Heart left ventricle (tissue), 16 donors: ENCODE results near the gene NCK2. TPM values are rescaled to one million over a fixed set of nuclear protein-coding genes. Genes with fewer than 3 reads are reported as not detected.

Experiments
- ATAC-seq, 4 donors: fragments of 200-7000 bp; cut with Tn5 transposase; one replicate each; pipeline ENCODE4 v1.9.1; 2020 to 2022; ENCODE audit warnings: moderate library complexity in 4 of 4, mild to moderate bottlenecking in 3 of 4, moderate number of reproducible peaks in 1 of 4
- DNase-seq, 5 donors: peaks; one replicate each; pipeline ENCODE4 v3.0.0-alpha.2; 2020
- H3K27ac ChIP-seq, 12 donors: fragments of 200-600 bp; sonication (generic) in 4 of 12; one replicate each; pipeline versions ENCODE4 v1.5.0 to v1.8.0; 2016 to 2022; ENCODE audit warnings: mild to moderate bottlenecking in 2 of 12
- H3K27me3 ChIP-seq, 9 donors: fragments of 200-600 bp; sonication (generic) in 2 of 9; one replicate each; pipeline versions ENCODE4 v1.5.1 to v1.8.0; 2016 to 2022; ENCODE audit warnings: mild to moderate bottlenecking in 3 of 9
- H3K36me3 ChIP-seq, 9 donors: fragments of 200-600 bp; sonication (generic) in 2 of 9; one replicate each; pipeline versions ENCODE4 v1.5.0 to v1.8.0; 2018 to 2022; ENCODE audit warnings: mild to moderate bottlenecking in 2 of 9
- H3K4me1 ChIP-seq, 12 donors: fragments of 200-600 bp; sonication (generic) in 4 of 12; one replicate each; pipeline versions ENCODE4 v1.5.0 to v1.8.0; 2016 to 2022; ENCODE audit warnings: mild to moderate bottlenecking in 3 of 12
- H3K4me3 ChIP-seq, 12 donors: fragments of 200-600 bp; sonication (generic) in 4 of 12; one replicate each; pipeline versions ENCODE4 v1.5.0 to v1.8.0; 2017 to 2022; ENCODE audit warnings: mild to moderate bottlenecking in 9 of 12, moderate library complexity in 4 of 12
- H3K9me3 ChIP-seq, 12 donors: fragments of 200-600 bp; sonication (generic) in 4 of 12; one replicate each; pipeline versions ENCODE4 v1.5.0 to v1.8.0; 2016 to 2022; ENCODE audit warnings: mild to moderate bottlenecking in 1 of 12
- POLR2A ChIP-seq, 2 donors: fragments of 450-650 bp; IDR thresholded peaks; one replicate each; pipeline ENCODE4 v1.6.1; 2017; ENCODE audit warnings: antibody characterized with exemption in 2 of 2, mild to moderate bottlenecking in 2 of 2, moderate library complexity in 2 of 2
- WGBS, 4 donors: extraction: QIAGEN DNeasy Blood & Tissue Kit in 2 of 4; methylation state at CpG; one replicate each; pipeline versions ENCODE4 v1.1.5 to v1.1.7; 2013 to 2018; 5-methylcytosine and 5-hydroxymethylcytosine counted together
- intact Hi-C, 10 donors: fragments of 100-400 bp; cut with DNase I; formaldehyde crosslinking; loops; one replicate each; pipeline versions ENCODE4 v1.11.1 to v1.14.2; 2022
- polyA plus RNA-seq, 2 donors: library from polyadenylated mRNA; stranded (reverse); fragments of 200-250 nt; gene quantifications; one replicate each; pipeline ENCODE4 v1.2.3, GENCODE V29; 2013
- total RNA-seq, 9 donors: library from RNA; depleted of rRNA in 2 of 9; stranded (reverse); fragments of >200 nt in 2 of 9; fragmentation: NEBNext Ultra II Directional in 3 of 9; extraction: Animal tissue kit (Norgen Biotek cat#: 25700) in 3 of 9; gene quantifications; one replicate each; pipeline versions ENCODE4 v1.1.0 to v1.2.4, GENCODE V29; 2016 to 2023
- TF ChIP-seq, protein P1 (sequence below), 12 donors: fragments of 200-600 bp; sonication (generic) in 4 of 12; IDR thresholded peaks; one replicate each; pipeline versions ENCODE4 v1.5.0 to v1.8.0; 2018 to 2022; ENCODE audit warnings: antibody characterized with exemption in 12 of 12, mild to moderate bottlenecking in 5 of 12
- donor health status: ischemic (EF 13 %, LVEDD 7.1; RV severe dilation, severe dysfunction).
- donor health status: healthy with polysubstance abuse.
- donor health status: DM: no; HTN: yes; CAD: no.
- donor health status: DM: no; HTN: no; CAD: no.
- donor health status: ischemic (EF 25% LVEDD 6.9; RV normal size, moderate dysfunction).
- donor health status: ischemic (EF 25% LVEDD 5.7; RV mildly dilated, moderate dysfunction).
- donor health status: healthy.
- donor health status: DM: yes; HTN: yes; CAD: no.
- donor health status: ischemic (EF 35%, LVEDD 5.7; RV mildly dilated, moderate dysfunction).
- donor health status: nonischemic (EF 11% LVEDD 7.7; RV severe dilation, severe dysfunction).
- donor health status: DM: yes; HTN: yes; CAD: no.
- donor health status: PGD.
- donor health status: ischemic (EF 29% LVEDD 5.4; RV normal size, mild dysfunction).
- donor health status: nonischemic (EF 23%, LVEDD 6.1; RV moderate dilation, normal function).

The NCK2 gene
- total and polyA plus RNA-seq, 11 donors = 22.6 to 54.2 (median 33.4) TPM

DNA sequence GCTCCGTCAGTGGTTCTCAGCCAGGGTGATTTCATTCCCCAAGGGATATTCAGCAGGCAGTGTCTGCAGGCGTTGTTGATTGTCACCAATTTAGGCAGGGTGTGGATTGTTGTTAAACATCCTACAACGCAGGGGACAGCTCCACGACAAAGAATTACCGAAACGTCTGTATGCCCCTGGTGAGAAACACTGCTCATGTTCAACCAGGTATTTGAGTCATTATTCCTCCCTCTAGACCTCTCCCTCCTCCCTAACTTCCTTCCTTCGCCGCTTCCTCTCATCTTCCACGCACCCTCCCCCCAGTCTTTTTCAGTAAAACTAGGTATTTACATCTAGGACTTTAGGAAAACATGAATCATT is 50.8 kb downstream of the NCK2 start:
- no peaks in the 10 kb centered on the region for H3K36me3 ChIP-seq
- H3K27ac ChIP-seq = peak overlapping the region in 2 of 12 donors; percentile 40 to 83
- H3K9me3 ChIP-seq = no peaks in the 10 kb centered on the region
- H3K27me3 ChIP-seq = no peaks in the 10 kb centered on the region
- WGBS, 4 donors = 33 to 47% (median 43%) methylated on average over 9 of the region's 9 CpGs
- TF ChIP-seq POLR2A (IDR thresholded peaks at IDR 0.05) = no peak
- TF ChIP-seq, protein P1, sequence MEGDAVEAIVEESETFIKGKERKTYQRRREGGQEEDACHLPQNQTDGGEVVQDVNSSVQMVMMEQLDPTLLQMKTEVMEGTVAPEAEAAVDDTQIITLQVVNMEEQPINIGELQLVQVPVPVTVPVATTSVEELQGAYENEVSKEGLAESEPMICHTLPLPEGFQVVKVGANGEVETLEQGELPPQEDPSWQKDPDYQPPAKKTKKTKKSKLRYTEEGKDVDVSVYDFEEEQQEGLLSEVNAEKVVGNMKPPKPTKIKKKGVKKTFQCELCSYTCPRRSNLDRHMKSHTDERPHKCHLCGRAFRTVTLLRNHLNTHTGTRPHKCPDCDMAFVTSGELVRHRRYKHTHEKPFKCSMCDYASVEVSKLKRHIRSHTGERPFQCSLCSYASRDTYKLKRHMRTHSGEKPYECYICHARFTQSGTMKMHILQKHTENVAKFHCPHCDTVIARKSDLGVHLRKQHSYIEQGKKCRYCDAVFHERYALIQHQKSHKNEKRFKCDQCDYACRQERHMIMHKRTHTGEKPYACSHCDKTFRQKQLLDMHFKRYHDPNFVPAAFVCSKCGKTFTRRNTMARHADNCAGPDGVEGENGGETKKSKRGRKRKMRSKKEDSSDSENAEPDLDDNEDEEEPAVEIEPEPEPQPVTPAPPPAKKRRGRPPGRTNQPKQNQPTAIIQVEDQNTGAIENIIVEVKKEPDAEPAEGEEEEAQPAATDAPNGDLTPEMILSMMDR (IDR thresholded peaks at IDR 0.05) = no peak
- ATAC-seq (peak in 2 of 4 donors; percentile 6 to 23), DNase-seq (no peak)
- H3K4me3 ChIP-seq = peak overlapping the region in 3 of 12 donors; percentile 5 to 14 (median 10)
- intact Hi-C loops = loop anchor here in 1 of 10 donors (10.0 kb wide), 1 partner anchor 229 kb away; no protein-coding TSS in a partner anchor
- H3K4me1 ChIP-seq = peaks cover 13 to 96% (median 64%) of the 10 kb centered on the region in 12 donors

DNA sequence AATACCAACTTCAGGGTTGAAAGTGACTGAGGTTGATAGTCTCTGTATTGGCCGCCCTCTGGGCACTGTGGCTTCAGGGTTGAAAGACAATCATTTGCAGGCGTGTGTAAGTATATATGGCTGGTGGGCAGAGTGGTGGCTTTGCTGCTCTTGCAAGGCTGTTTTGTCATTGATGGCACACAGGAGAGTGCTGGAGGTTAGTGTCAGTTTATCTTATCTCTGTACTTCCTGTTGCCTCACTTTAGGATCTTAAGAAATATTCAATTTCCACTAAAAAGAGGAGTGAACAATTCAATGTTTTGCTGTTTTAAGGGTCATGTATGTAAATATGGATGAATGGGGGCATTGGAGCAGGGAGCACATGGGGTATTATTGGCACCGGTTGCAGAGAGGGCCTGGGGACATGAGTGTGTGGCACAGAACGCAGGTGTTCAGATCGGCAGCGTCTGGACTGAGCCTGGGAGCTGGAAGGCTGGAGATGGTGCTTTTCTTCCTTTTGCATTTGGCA is 51.5 kb downstream of the NCK2 start:
- H3K27ac ChIP-seq = peak overlapping the region in 5 of 12 donors; percentile 7 to 83 (median 21)
- ATAC-seq = peak in 1 of 4 donors; percentile 39
- H3K4me1 ChIP-seq = peaks cover 7 to 96% (median 64%) of the 10 kb centered on the region in 12 donors
- peak overlapping the region in 4 of 12 donors; percentile 5 to 21 (median 12) for H3K4me3 ChIP-seq
- H3K9me3 ChIP-seq = no peaks in the 10 kb centered on the region
- 42 to 52% (median 44%) methylated on average over 6 of the region's 6 CpGs for WGBS, 4 donors
- no peak for DNase-seq
- TF ChIP-seq, protein P1 (IDR thresholded peaks at IDR 0.05) = no peak
- TF ChIP-seq POLR2A (IDR thresholded peaks at IDR 0.05) = no peak
- intact Hi-C loops = loop anchor here in 1 of 10 donors (10.0 kb wide), 1 partner anchor 229 kb away; no protein-coding TSS in a partner anchor
- no peaks in the 10 kb centered on the region for H3K27me3 ChIP-seq
- no peaks in the 10 kb centered on the region for H3K36me3 ChIP-seq

DNA sequence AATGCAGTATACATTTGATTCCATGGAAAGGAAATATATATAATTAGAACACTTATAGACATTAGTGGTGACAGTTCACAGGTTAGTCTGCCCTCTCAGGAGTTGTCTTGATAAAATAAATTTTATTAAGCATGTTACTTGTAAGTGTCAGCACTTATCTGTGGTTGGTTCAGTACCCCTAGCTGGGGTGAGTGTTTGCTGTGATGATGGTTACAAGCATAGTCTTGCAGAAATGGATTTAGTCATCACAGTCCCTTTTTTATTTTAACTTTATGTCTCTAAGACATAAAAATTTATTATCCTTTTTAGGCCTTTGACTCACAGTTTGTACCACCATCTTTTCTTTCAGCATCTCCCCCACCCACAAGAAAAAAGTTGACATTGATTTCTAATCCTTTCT is 52.1 kb downstream of the NCK2 start:
- peak overlapping the region in 7 of 12 donors; percentile 7 to 83 (median 20) for H3K27ac ChIP-seq
- intact Hi-C loops = loop anchor here in 1 of 10 donors (10.0 kb wide), 1 partner anchor 228 kb away; no protein-coding TSS in a partner anchor
- H3K4me3 ChIP-seq = no peak overlapping the region
- H3K9me3 ChIP-seq = no peaks in the 10 kb centered on the region
- no peaks in the 10 kb centered on the region for H3K27me3 ChIP-seq
- TF ChIP-seq POLR2A (IDR thresholded peaks at IDR 0.05) = no peak
- TF ChIP-seq, protein P1 (IDR thresholded peaks at IDR 0.05) = no peak
- H3K36me3 ChIP-seq = no peaks in the 10 kb centered on the region
- DNase-seq (no peak), ATAC-seq (no peak)
- peaks cover 7 to 96% (median 68%) of the 10 kb centered on the region in 12 donors for H3K4me1 ChIP-seq

DNA sequence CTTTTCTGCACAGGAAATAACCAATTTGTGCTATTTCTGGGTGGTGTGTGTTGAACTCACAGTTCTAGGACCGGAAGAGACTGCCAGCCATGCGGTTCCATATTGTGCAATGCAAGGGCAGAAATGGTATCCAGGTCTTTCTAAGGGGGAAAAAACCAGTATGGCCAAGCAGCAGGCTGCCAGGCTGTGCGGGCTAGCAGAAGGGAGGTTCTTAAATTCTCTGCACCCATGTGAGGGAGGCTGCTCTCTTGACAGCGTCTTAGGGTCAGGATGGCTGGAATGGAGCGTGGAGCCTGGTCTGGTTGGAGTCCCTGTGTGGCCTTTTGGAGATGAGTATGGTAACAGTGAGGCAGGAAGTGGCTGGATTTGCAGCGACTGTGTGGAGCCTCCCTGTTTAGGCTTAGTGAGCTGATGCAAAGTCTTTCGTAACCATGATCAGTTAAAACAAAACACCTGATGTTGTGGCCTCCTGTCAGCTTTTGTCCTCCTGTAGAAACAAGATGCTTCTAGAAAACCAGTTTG is 52.6 kb downstream of the NCK2 start:
- H3K36me3 ChIP-seq = no peaks in the 10 kb centered on the region
- H3K27me3 ChIP-seq = no peaks in the 10 kb centered on the region
- no peaks in the 10 kb centered on the region for H3K9me3 ChIP-seq
- peak overlapping the region in 8 of 12 donors; percentile 1 to 83 (median 18) for H3K27ac ChIP-seq
- intact Hi-C loops = loop anchor here in 1 of 10 donors (10.0 kb wide), 1 partner anchor 227 kb away; no protein-coding TSS in a partner anchor
- TF ChIP-seq, protein P1 (IDR thresholded peaks at IDR 0.05) = no peak
- TF ChIP-seq POLR2A (IDR thresholded peaks at IDR 0.05) = no peak
- peaks cover 7 to 98% (median 72%) of the 10 kb centered on the region in 12 donors for H3K4me1 ChIP-seq
- 62 to 79% (median 68%) methylated on average over 7 of the region's 7 CpGs for WGBS, 4 donors
- peak overlapping the region in 1 of 12 donors; percentile 23 for H3K4me3 ChIP-seq
- DNase-seq (peak in 1 of 5 donors; percentile 42), ATAC-seq (peak; percentile 34 to 67 (median 42))
